22Rv1 (cell line): ENCODE results near the gene TSPOAP1.

Experiments used
- ZFX ChIP-seq: fragments of 450-650 bp; IDR thresholded peaks from 2 replicates; pipeline ENCODE4 v1.6.1; 2017; ENCODE audit warnings: antibody characterized with exemption, borderline replicate concordance
- TF ChIP-seq, protein P1 (sequence below): fragments of 450-650 bp; IDR thresholded peaks from 2 replicates; pipeline ENCODE4 v1.5.1; 2017; ENCODE audit warnings: mild to moderate bottlenecking

DNA sequence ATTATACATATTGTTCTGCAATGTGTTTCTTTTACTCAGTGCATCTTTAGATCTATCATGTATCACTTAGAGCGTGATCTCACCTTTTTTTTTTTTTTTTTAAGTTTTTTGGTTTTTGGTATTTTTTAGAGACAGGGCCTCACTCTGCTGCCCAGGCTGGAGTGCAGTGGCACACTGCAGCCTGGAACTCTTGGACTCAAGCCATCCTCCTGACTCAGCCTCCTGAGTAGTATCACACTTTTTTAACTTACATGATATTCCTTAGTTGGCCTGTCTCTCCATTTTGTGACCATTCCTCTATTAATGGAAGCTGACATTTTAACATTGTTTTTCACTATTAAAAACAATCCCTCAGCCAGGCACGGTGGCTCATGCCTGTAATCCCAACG is 43.2 kb downstream of the TSPOAP1 start:
- TF ChIP-seq, protein P1, sequence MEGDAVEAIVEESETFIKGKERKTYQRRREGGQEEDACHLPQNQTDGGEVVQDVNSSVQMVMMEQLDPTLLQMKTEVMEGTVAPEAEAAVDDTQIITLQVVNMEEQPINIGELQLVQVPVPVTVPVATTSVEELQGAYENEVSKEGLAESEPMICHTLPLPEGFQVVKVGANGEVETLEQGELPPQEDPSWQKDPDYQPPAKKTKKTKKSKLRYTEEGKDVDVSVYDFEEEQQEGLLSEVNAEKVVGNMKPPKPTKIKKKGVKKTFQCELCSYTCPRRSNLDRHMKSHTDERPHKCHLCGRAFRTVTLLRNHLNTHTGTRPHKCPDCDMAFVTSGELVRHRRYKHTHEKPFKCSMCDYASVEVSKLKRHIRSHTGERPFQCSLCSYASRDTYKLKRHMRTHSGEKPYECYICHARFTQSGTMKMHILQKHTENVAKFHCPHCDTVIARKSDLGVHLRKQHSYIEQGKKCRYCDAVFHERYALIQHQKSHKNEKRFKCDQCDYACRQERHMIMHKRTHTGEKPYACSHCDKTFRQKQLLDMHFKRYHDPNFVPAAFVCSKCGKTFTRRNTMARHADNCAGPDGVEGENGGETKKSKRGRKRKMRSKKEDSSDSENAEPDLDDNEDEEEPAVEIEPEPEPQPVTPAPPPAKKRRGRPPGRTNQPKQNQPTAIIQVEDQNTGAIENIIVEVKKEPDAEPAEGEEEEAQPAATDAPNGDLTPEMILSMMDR, result no peak
- TF ChIP-seq ZFX, result no peak
